GM23338 (cell line): ENCODE results near the gene MAP3K5. TPM values are rescaled to one million over a fixed set of nuclear protein-coding genes. Genes with fewer than 3 reads are reported as not detected.

Experiments
- ATAC-seq: fragments of 200-7000 bp; cut with Tn5 transposase; 3 replicates; pipeline ENCODE4 v1.9.1; 2020
- DNase-seq: peaks from one replicate; pipeline ENCODE4 v3.0.0-alpha.2; 2015; ENCODE audit warnings: low spot score
- H2AFZ ChIP-seq: fragments of 200-600 bp; sonication (generic); 2 replicates; pipeline ENCODE4 v1.8.0; 2016; ENCODE audit warnings: antibody characterized with exemption, mild to moderate bottlenecking, moderate library complexity
- H3F3A ChIP-seq: fragments of 200-600 bp; sonication (generic); replicated peaks from 2 replicates; pipeline ENCODE4 v1.8.0; 2017; ENCODE audit warnings: antibody characterized with exemption, mixed run types, low read depth
- H3K27ac ChIP-seq: fragments of 200-600 bp; sonication (generic); 2 replicates; pipeline ENCODE4 v1.6.1; 2016; ENCODE audit warnings: low read depth
- H3K27me3 ChIP-seq: fragments of 200-600 bp; sonication (generic); 2 replicates; pipeline ENCODE4 v1.8.0; 2016; ENCODE audit warnings: mild to moderate bottlenecking, mixed run types, moderate library complexity; ENCODE audit not compliant: insufficient read depth
- H3K36me3 ChIP-seq: fragments of 200-600 bp; sonication (generic); 2 replicates; pipeline ENCODE4 v1.8.0; 2016; ENCODE audit warnings: mild to moderate bottlenecking; ENCODE audit not compliant: insufficient read depth
- H3K4me1 ChIP-seq: fragments of 200-600 bp; sonication (generic); 2 replicates; pipeline ENCODE4 v1.8.0; 2016; ENCODE audit warnings: mild to moderate bottlenecking, moderate library complexity; ENCODE audit not compliant: insufficient read depth
- H3K4me2 ChIP-seq: fragments of 200-600 bp; sonication (generic); 2 replicates; pipeline ENCODE4 v1.7.1; 2017; ENCODE audit warnings: mixed run types
- H3K4me3 ChIP-seq: fragments of 200-600 bp; sonication (generic); 2 replicates; pipeline ENCODE4 v1.6.1; 2016; ENCODE audit warnings: mixed run types
- H3K79me2 ChIP-seq: fragments of 200-600 bp; sonication (generic); replicated peaks from 2 replicates; pipeline ENCODE4 v1.8.0; 2017; ENCODE audit warnings: mild to moderate bottlenecking; ENCODE audit not compliant: insufficient read depth
- H3K9me2 ChIP-seq: fragments of 200-600 bp; sonication (generic); 2 replicates; pipeline ENCODE4 v1.8.0; 2017; ENCODE audit not compliant: insufficient read depth
- H4K20me1 ChIP-seq: fragments of 200-600 bp; sonication (generic); replicated peaks from 2 replicates; pipeline ENCODE4 v1.8.0; 2017; ENCODE audit warnings: mild to moderate bottlenecking; ENCODE audit not compliant: insufficient read depth
- H3K27ac Mint-ChIP-seq: 2 replicates; pipeline ENCODE4 v1.8.0; 2020; ENCODE audit warnings: inconsistent platforms, mild to moderate bottlenecking, moderate library complexity, mixed read lengths
- H3K27me3 Mint-ChIP-seq: 3 replicates; pipeline ENCODE4 v1.8.0; 2022; ENCODE audit warnings: low read depth, mild to moderate bottlenecking, moderate library complexity, mixed read lengths, inconsistent platforms; ENCODE audit not compliant: insufficient read depth, poor library complexity
- H3K36me3 Mint-ChIP-seq: 3 replicates; pipeline ENCODE4 v1.8.0; 2021; ENCODE audit warnings: low read depth, mild to moderate bottlenecking, inconsistent platforms, moderate library complexity, mixed read lengths
- H3K4me1 Mint-ChIP-seq: 3 replicates; pipeline ENCODE4 v1.8.0; 2020; ENCODE audit warnings: mild to moderate bottlenecking, inconsistent platforms, mixed read lengths
- H3K4me3 Mint-ChIP-seq: 3 replicates; pipeline ENCODE4 v1.8.0; 2021; ENCODE audit warnings: moderate library complexity, mild to moderate bottlenecking, inconsistent platforms, mixed read lengths
- H3K9me3 Mint-ChIP-seq: 3 replicates; pipeline ENCODE4 v1.8.0; 2020; ENCODE audit warnings: moderate library complexity, mild to moderate bottlenecking, inconsistent platforms, mixed read lengths
- CREB1 ChIP-seq: fragments of 250-450 bp; sonication (Bioruptor Pico); IDR thresholded peaks from 2 replicates; pipeline ENCODE4 v1.5.0; 2020; ENCODE audit warnings: low read depth, mild to moderate bottlenecking, moderate library complexity
- EZH2 ChIP-seq: fragments of 200-600 bp; sonication (generic); IDR thresholded peaks from one replicate; pipeline ENCODE4 v1.8.0; 2017; ENCODE audit warnings: antibody characterized with exemption, mild to moderate bottlenecking, low read depth; ENCODE audit not compliant: unreplicated experiment
- EZH2phosphoT487 ChIP-seq: fragments of 200-600 bp; sonication (generic); IDR thresholded peaks from one replicate; pipeline ENCODE4 v1.8.1; 2018; ENCODE audit warnings: antibody characterized with exemption; ENCODE audit not compliant: unreplicated experiment
- JUNB ChIP-seq: IDR thresholded peaks from one replicate; pipeline ENCODE4 v1.6.1; 2016; ENCODE audit warnings: antibody characterized with exemption; ENCODE audit not compliant: unreplicated experiment
- NANOG ChIP-seq: IDR thresholded peaks from 2 replicates; pipeline ENCODE4 v1.6.1; 2016; ENCODE audit warnings: antibody characterized with exemption, borderline replicate concordance
- POLR2AphosphoS5 ChIP-seq: IDR thresholded peaks from 2 replicates; pipeline ENCODE4 v1.6.1; 2016; ENCODE audit warnings: antibody characterized with exemption, low read depth
- STAT1 ChIP-seq: IDR thresholded peaks from one replicate; pipeline ENCODE4 v1.6.1; 2016; ENCODE audit warnings: antibody characterized with exemption; ENCODE audit not compliant: unreplicated experiment
- ZNF114 ChIP-seq: fragments of 250-450 bp; sonication (Bioruptor Pico); IDR thresholded peaks from 2 replicates; pipeline ENCODE4 v1.5.0; 2020; ENCODE audit warnings: mild to moderate bottlenecking, moderate library complexity
- ZNF331 ChIP-seq: fragments of 250-450 bp; sonication (Bioruptor Pico); IDR thresholded peaks from 2 replicates; pipeline ENCODE4 v1.5.0; 2020; ENCODE audit warnings: low read depth, mild to moderate bottlenecking, moderate library complexity
- polyA plus RNA-seq: library from polyadenylated mRNA; unstranded; fragments of >200 nt; fragmentation: Nextera tagmentation; extraction: Ambion mirVana; gene quantifications from 2 replicates; pipeline ENCODE4 v1.2.1, GENCODE V29; 2016
- total RNA-seq: library from RNA; depleted of rRNA; stranded (reverse); fragments of >200 nt; shearing (Covaris generic); gene quantifications from 2 replicates; pipeline ENCODE4 v1.2.3, GENCODE V29; 2014
- TF ChIP-seq, protein P1 (sequence below): IDR thresholded peaks from 2 replicates; pipeline ENCODE4 v1.6.1; 2016; ENCODE audit warnings: antibody characterized with exemption
- TF ChIP-seq, protein P2 (sequence below): IDR thresholded peaks from one replicate; pipeline ENCODE4 v1.6.1; 2018; ENCODE audit warnings: antibody characterized with exemption; ENCODE audit not compliant: unreplicated experiment
- TF ChIP-seq, protein P3 (sequence below): fragments of 250-450 bp; sonication (Bioruptor Pico); IDR thresholded peaks from 2 replicates; pipeline ENCODE4 v1.5.0; 2020; ENCODE audit warnings: mild to moderate bottlenecking, moderate library complexity

MAP3K5 gene
- total and polyA plus RNA-seq, 2 experiments from 2014 or later = 0.76 to 2.8 TPM

DNA sequence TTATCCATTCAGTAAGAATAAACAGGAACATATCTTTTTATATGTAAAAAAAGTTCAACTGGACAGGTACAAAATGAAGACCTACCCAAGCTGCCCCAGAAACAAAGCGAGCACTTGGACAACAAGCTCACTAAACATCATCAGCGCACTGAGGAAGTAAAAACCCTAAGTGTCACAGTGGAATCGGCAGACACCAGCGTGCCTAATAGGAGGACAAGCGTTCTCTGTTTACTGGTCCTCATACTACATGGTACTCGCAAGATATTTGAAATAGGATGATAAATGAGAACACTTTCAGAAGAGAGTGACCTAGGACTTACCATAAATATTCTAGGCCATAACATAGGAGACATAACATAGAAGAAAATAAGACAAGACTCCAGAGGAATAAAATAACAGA lies 260.2 kb downstream of the MAP3K5 start:
- TF ChIP-seq, protein P1, sequence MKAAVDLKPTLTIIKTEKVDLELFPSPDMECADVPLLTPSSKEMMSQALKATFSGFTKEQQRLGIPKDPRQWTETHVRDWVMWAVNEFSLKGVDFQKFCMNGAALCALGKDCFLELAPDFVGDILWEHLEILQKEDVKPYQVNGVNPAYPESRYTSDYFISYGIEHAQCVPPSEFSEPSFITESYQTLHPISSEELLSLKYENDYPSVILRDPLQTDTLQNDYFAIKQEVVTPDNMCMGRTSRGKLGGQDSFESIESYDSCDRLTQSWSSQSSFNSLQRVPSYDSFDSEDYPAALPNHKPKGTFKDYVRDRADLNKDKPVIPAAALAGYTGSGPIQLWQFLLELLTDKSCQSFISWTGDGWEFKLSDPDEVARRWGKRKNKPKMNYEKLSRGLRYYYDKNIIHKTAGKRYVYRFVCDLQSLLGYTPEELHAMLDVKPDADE = no peak
- no peak for TF ChIP-seq POLR2AphosphoS5
- no peak for TF ChIP-seq NANOG
- no peak for TF ChIP-seq EZH2
- TF ChIP-seq, protein P2, sequence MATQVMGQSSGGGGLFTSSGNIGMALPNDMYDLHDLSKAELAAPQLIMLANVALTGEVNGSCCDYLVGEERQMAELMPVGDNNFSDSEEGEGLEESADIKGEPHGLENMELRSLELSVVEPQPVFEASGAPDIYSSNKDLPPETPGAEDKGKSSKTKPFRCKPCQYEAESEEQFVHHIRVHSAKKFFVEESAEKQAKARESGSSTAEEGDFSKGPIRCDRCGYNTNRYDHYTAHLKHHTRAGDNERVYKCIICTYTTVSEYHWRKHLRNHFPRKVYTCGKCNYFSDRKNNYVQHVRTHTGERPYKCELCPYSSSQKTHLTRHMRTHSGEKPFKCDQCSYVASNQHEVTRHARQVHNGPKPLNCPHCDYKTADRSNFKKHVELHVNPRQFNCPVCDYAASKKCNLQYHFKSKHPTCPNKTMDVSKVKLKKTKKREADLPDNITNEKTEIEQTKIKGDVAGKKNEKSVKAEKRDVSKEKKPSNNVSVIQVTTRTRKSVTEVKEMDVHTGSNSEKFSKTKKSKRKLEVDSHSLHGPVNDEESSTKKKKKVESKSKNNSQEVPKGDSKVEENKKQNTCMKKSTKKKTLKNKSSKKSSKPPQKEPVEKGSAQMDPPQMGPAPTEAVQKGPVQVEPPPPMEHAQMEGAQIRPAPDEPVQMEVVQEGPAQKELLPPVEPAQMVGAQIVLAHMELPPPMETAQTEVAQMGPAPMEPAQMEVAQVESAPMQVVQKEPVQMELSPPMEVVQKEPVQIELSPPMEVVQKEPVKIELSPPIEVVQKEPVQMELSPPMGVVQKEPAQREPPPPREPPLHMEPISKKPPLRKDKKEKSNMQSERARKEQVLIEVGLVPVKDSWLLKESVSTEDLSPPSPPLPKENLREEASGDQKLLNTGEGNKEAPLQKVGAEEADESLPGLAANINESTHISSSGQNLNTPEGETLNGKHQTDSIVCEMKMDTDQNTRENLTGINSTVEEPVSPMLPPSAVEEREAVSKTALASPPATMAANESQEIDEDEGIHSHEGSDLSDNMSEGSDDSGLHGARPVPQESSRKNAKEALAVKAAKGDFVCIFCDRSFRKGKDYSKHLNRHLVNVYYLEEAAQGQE = no peak
- no peak for TF ChIP-seq JUNB
- TF ChIP-seq STAT1 = no peak
- no peak for TF ChIP-seq ZNF331 (CRISPR knock-in tag)
- TF ChIP-seq EZH2phosphoT487 = no peak
- no peak for TF ChIP-seq ZNF114 (CRISPR knock-in tag)
- TF ChIP-seq CREB1 = no peak
- DNase-seq (no peak), ATAC-seq (no peak)
- H4K20me1 ChIP-seq = peaks cover 19% of the 10 kb centered on the region
- no peak overlapping the region for H2AFZ ChIP-seq
- no peak overlapping the region for H3K27ac ChIP-seq
- Mint-ChIP-seq H3K27ac (peak overlapping the region; percentile 73; the same call in 1 of the 2 replicates), H3K36me3 (peaks cover 10% of the 10 kb centered on the region; the same call in 2 of the 3 replicates), H3K4me3 (no peak overlapping the region), H3K27me3 (peaks cover 5% of the 10 kb centered on the region), H3K9me3 (no peaks in the 10 kb centered on the region), H3K4me1 (peaks cover 72% of the 10 kb centered on the region)
- H3K79me2 ChIP-seq = peaks cover 100% of the 10 kb centered on the region
- H3K4me2 ChIP-seq = no peak overlapping the region
- no peaks in the 10 kb centered on the region for H3K36me3 ChIP-seq
- no peak overlapping the region for H3K4me3 ChIP-seq
- no peaks in the 10 kb centered on the region for H3F3A ChIP-seq
- H3K4me1 ChIP-seq = peaks cover 68% of the 10 kb centered on the region
- no peaks in the 10 kb centered on the region for H3K9me2 ChIP-seq
- H3K27me3 ChIP-seq = no peaks in the 10 kb centered on the region

DNA sequence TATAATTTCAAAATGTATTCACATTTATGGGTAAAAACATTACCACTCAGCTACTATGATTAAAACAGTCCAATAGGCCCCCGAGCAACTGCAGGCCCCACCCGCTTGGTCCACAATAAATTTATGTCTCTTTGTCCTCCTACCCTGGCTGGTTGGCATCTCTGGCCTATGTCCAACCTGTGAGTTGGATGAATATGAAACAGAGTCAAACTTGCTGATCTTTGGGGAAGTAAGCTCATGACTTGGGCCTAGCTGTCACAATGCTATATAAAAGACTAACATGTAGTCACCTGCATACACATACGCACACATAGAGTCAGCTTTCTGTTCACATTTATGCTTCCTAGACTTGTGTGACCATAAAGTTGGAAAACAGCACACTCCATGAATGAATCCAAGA lies 262.6 kb downstream of the MAP3K5 start:
- no peak overlapping the region; the same call in 1 of the 2 replicates for H3K27ac Mint-ChIP-seq
- no peak for TF ChIP-seq CREB1
- TF ChIP-seq, protein P3, sequence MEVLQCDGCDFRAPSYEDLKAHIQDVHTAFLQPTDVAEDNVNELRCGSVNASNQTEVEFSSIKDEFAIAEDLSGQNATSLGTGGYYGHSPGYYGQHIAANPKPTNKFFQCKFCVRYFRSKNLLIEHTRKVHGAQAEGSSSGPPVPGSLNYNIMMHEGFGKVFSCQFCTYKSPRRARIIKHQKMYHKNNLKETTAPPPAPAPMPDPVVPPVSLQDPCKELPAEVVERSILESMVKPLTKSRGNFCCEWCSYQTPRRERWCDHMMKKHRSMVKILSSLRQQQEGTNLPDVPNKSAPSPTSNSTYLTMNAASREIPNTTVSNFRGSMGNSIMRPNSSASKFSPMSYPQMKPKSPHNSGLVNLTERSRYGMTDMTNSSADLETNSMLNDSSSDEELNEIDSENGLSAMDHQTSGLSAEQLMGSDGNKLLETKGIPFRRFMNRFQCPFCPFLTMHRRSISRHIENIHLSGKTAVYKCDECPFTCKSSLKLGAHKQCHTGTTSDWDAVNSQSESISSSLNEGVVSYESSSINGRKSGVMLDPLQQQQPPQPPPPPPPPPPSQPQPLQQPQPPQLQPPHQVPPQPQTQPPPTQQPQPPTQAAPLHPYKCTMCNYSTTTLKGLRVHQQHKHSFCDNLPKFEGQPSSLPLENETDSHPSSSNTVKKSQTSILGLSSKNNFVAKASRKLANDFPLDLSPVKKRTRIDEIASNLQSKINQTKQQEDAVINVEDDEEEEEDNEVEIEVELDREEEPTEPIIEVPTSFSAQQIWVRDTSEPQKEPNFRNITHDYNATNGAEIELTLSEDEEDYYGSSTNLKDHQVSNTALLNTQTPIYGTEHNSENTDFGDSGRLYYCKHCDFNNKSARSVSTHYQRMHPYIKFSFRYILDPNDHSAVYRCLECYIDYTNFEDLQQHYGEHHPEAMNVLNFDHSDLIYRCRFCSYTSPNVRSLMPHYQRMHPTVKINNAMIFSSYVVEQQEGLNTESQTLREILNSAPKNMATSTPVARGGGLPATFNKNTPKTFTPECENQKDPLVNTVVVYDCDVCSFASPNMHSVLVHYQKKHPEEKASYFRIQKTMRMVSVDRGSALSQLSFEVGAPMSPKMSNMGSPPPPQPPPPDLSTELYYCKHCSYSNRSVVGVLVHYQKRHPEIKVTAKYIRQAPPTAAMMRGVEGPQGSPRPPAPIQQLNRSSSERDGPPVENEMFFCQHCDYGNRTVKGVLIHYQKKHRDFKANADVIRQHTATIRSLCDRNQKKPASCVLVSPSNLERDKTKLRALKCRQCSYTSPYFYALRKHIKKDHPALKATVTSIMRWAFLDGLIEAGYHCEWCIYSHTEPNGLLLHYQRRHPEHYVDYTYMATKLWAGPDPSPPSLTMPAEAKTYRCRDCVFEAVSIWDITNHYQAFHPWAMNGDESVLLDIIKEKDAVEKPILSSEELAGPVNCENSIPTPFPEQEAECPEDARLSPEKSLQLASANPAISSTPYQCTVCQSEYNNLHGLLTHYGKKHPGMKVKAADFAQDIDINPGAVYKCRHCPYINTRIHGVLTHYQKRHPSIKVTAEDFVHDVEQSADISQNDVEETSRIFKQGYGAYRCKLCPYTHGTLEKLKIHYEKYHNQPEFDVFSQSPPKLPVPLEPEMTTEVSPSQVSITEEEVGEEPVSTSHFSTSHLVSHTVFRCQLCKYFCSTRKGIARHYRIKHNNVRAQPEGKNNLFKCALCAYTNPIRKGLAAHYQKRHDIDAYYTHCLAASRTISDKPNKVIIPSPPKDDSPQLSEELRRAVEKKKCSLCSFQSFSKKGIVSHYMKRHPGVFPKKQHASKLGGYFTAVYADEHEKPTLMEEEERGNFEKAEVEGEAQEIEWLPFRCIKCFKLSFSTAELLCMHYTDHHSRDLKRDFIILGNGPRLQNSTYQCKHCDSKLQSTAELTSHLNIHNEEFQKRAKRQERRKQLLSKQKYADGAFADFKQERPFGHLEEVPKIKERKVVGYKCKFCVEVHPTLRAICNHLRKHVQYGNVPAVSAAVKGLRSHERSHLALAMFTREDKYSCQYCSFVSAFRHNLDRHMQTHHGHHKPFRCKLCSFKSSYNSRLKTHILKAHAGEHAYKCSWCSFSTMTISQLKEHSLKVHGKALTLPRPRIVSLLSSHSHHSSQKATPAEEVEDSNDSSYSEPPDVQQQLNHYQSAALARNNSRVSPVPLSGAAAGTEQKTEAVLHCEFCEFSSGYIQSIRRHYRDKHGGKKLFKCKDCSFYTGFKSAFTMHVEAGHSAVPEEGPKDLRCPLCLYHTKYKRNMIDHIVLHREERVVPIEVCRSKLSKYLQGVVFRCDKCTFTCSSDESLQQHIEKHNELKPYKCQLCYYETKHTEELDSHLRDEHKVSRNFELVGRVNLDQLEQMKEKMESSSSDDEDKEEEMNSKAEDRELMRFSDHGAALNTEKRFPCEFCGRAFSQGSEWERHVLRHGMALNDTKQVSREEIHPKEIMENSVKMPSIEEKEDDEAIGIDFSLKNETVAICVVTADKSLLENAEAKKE (CRISPR knock-in tag) = no peak
- TF ChIP-seq ZNF114 (CRISPR knock-in tag) = no peak
- TF ChIP-seq EZH2phosphoT487 = no peak
- no peak for TF ChIP-seq ZNF331 (CRISPR knock-in tag)
- no peak for TF ChIP-seq NANOG

More for the DNA sequence above, 262.6 kb downstream of the MAP3K5 start:
- Histone ChIP-seq H3K27me3 (no peaks in the 10 kb centered on the region), H3K27ac (peak overlapping the region; percentile 22; the same call in 1 of the 2 replicates), H3K9me2 (no peaks in the 10 kb centered on the region), H3K36me3 (no peaks in the 10 kb centered on the region), H3K79me2 (peaks cover 97% of the 10 kb centered on the region), H4K20me1 (peaks cover 10% of the 10 kb centered on the region), H3K4me3 (no peak overlapping the region), H3F3A (no peaks in the 10 kb centered on the region; the same call in 1 of the 2 replicates), H3K4me2 (no peak overlapping the region), H3K4me1 (peaks cover 77% of the 10 kb centered on the region), H2AFZ (no peak overlapping the region)
- H3K36me3 Mint-ChIP-seq = no peaks in the 10 kb centered on the region
- no peak overlapping the region for H3K4me3 Mint-ChIP-seq
- H3K27me3 Mint-ChIP-seq = peaks cover 11% of the 10 kb centered on the region
- H3K9me3 Mint-ChIP-seq = no peaks in the 10 kb centered on the region
- H3K4me1 Mint-ChIP-seq = peaks cover 80% of the 10 kb centered on the region
- no peak for ATAC-seq
- DNase-seq = no peak
